Mesendoderm (in vitro differentiated cells): Measurements from ENCODE around the gene MAN1A2.

Experiments
- DNase-seq: peaks from one replicate; pipeline ENCODE4 v3.0.0; 2013
- H2AK5ac ChIP-seq: 2 replicates; pipeline ENCODE4 v1.6.1; 2013; ENCODE audit warnings: low read length, inconsistent platforms
- H2BK120ac ChIP-seq: 2 replicates; pipeline ENCODE4 v1.6.1; 2013; ENCODE audit warnings: low read depth, mild to moderate bottlenecking, low read length, moderate library complexity, mixed read lengths
- H2BK15ac ChIP-seq: replicated peaks from 2 replicates; pipeline ENCODE4 v1.6.1; 2013; ENCODE audit warnings: low read depth, mild to moderate bottlenecking, moderate library complexity
- H2BK5ac ChIP-seq: 2 replicates; pipeline ENCODE4 v1.6.1; 2013; ENCODE audit warnings: low read length, inconsistent platforms
- H3K18ac ChIP-seq: 2 replicates; pipeline ENCODE4 v1.6.1; 2013; ENCODE audit warnings: mild to moderate bottlenecking, low read length, mixed read lengths
- H3K23ac ChIP-seq: one replicate; pipeline ENCODE4 v1.6.1; 2013; ENCODE audit warnings: low read length
- H3K27ac ChIP-seq: 2 replicates; pipeline ENCODE4 v1.5.1; 2013; ENCODE audit warnings: low read depth, mild to moderate bottlenecking, inconsistent platforms, low read length, moderate library complexity
- H3K27me3 ChIP-seq: 2 replicates; pipeline ENCODE4 v1.6.1; 2013; ENCODE audit warnings: low read length, control low read depth, mild to moderate bottlenecking, inconsistent platforms; ENCODE audit not compliant: insufficient read depth, poor library complexity
- H3K36me3 ChIP-seq: 2 replicates; pipeline ENCODE4 v1.6.1; 2013; ENCODE audit warnings: low read length, inconsistent platforms; ENCODE audit not compliant: control insufficient read depth, insufficient read depth
- H3K4ac ChIP-seq: one replicate; pipeline ENCODE4 v1.6.1; 2013; ENCODE audit warnings: low read depth, mild to moderate bottlenecking, low read length, moderate library complexity
- H3K4me1 ChIP-seq: 2 replicates; pipeline ENCODE4 v1.6.1; 2013; ENCODE audit warnings: low read depth, low read length, inconsistent platforms; ENCODE audit not compliant: control insufficient read depth
- H3K4me2 ChIP-seq: 2 replicates; pipeline ENCODE4 v1.6.1; 2013; ENCODE audit warnings: low read length
- H3K4me3 ChIP-seq: 2 replicates; pipeline ENCODE4 v1.5.1; 2013; ENCODE audit warnings: mild to moderate bottlenecking, low read length
- H3K56ac ChIP-seq: one replicate; pipeline ENCODE4 v1.6.1; 2013; ENCODE audit warnings: low read length
- H3K79me1 ChIP-seq: 2 replicates; pipeline ENCODE4 v1.6.1; 2013; ENCODE audit warnings: low read length, inconsistent platforms
- H3K79me2 ChIP-seq: 2 replicates; pipeline ENCODE4 v1.6.1; 2013; ENCODE audit warnings: mild to moderate bottlenecking, low read length; ENCODE audit not compliant: control insufficient read depth, insufficient read depth
- H3K9ac ChIP-seq: 2 replicates; pipeline ENCODE4 v1.6.1; 2013; ENCODE audit warnings: low read length, inconsistent platforms
- H4K5ac ChIP-seq: one replicate; pipeline ENCODE4 v1.6.1; 2013; ENCODE audit warnings: low read length
- H4K8ac ChIP-seq: one replicate; pipeline ENCODE4 v1.6.1; 2013; ENCODE audit warnings: low read depth, mild to moderate bottlenecking, control low read depth, low read length, moderate library complexity
- WGBS: extraction: QIAGEN DNeasy Blood & Tissue Kit; methylation state at CpG from one replicate; pipeline ENCODE4 v1.1.7; 2013; ENCODE audit warnings: low lambda C conversion rate, missing lambda C conversion rate; ENCODE audit not compliant: insufficient coverage; ENCODE audit errors: extremely low coverage; 5-methylcytosine and 5-hydroxymethylcytosine counted together

Gene MAN1A2

GRCh38 chr1:117493906-117494305, 126.7 kb downstream of the MAN1A2 start:
- Histone ChIP-seq H3K18ac (no peak overlapping the region), H2BK120ac (no peak overlapping the region), H3K27ac (no peak overlapping the region), H3K9ac (no peak overlapping the region), H3K79me1 (no peaks in the 10 kb centered on the region), H3K4me3 (no peak overlapping the region), H2BK15ac (no peak overlapping the region), H3K79me2 (no peaks in the 10 kb centered on the region), H3K4ac (no peak overlapping the region), H4K5ac (no peak overlapping the region), H2BK5ac (no peak overlapping the region), H3K56ac (no peak overlapping the region), H3K27me3 (no peaks in the 10 kb centered on the region), H3K36me3 (no peaks in the 10 kb centered on the region), H3K4me2 (no peak overlapping the region), H2AK5ac (no peak overlapping the region), H3K4me1 (no peaks in the 10 kb centered on the region), H4K8ac (no peak overlapping the region), H3K23ac (no peak overlapping the region)
- no CpG with 5 or more reads among the region's 2 CpGs for WGBS
- DNase-seq = no peak

GRCh38 chr1:117495068-117495467, 127.8 kb downstream of the MAN1A2 start:
- Histone ChIP-seq H3K18ac (no peak overlapping the region), H3K27ac (no peak overlapping the region), H3K23ac (no peak overlapping the region), H3K4me1 (no peaks in the 10 kb centered on the region), H3K9ac (no peak overlapping the region), H3K4ac (no peak overlapping the region), H2BK5ac (no peak overlapping the region), H4K8ac (no peak overlapping the region), H3K4me2 (no peak overlapping the region), H3K79me2 (no peaks in the 10 kb centered on the region), H2BK15ac (no peak overlapping the region), H3K79me1 (no peaks in the 10 kb centered on the region), H3K27me3 (no peaks in the 10 kb centered on the region), H2BK120ac (no peak overlapping the region), H3K4me3 (no peak overlapping the region), H4K5ac (no peak overlapping the region), H2AK5ac (no peak overlapping the region), H3K56ac (no peak overlapping the region), H3K36me3 (no peaks in the 10 kb centered on the region)
- DNase-seq = no peak
- WGBS = no CpG with 5 or more reads among the region's 1 CpG

GRCh38 chr1:117499071-117499470, 131.8 kb downstream of the MAN1A2 start:
- H3K4me2 ChIP-seq = no peak overlapping the region
- H3K9ac ChIP-seq = no peak overlapping the region
- no peaks in the 10 kb centered on the region for H3K4me1 ChIP-seq
- H2AK5ac ChIP-seq = no peak overlapping the region
- no peak overlapping the region for H3K4me3 ChIP-seq
- no peak for DNase-seq
- no peak overlapping the region for H2BK5ac ChIP-seq
- no peaks in the 10 kb centered on the region for H3K36me3 ChIP-seq
- no peak overlapping the region for H4K8ac ChIP-seq
- H3K27me3 ChIP-seq = no peaks in the 10 kb centered on the region
- H2BK15ac ChIP-seq = no peak overlapping the region
- no CpG with 5 or more reads among the region's 2 CpGs for WGBS
- no peak overlapping the region for H3K18ac ChIP-seq
- H3K79me2 ChIP-seq = no peaks in the 10 kb centered on the region
- H3K27ac ChIP-seq = no peak overlapping the region
- H3K4ac ChIP-seq = no peak overlapping the region
- no peak overlapping the region for H3K23ac ChIP-seq
- H3K56ac ChIP-seq = no peak overlapping the region
- H3K79me1 ChIP-seq = no peaks in the 10 kb centered on the region
- no peak overlapping the region for H2BK120ac ChIP-seq
- H4K5ac ChIP-seq = no peak overlapping the region

- Histone ChIP-seq H3K18ac (no peak overlapping the region), H2AK5ac (no peak overlapping the region), H3K4me1 (no peaks in the 10 kb centered on the region), H3K56ac (no peak overlapping the region), H3K4me2 (no peak overlapping the region), H3K79me2 (no peaks in the 10 kb centered on the region), H4K5ac (no peak overlapping the region), H3K36me3 (no peaks in the 10 kb centered on the region), H3K23ac (no peak overlapping the region), H2BK5ac (no peak overlapping the region), H3K4me3 (no peak overlapping the region), H3K4ac (no peak overlapping the region), H2BK120ac (no peak overlapping the region), H3K27me3 (no peaks in the 10 kb centered on the region), H2BK15ac (no peak overlapping the region), H3K9ac (no peak overlapping the region), H4K8ac (no peak overlapping the region), H3K79me1 (no peaks in the 10 kb centered on the region), H3K27ac (no peak overlapping the region)
- WGBS = no CpG with 5 or more reads among the region's 1 CpG
- DNase-seq = no peak
These were observed 133.3 kb downstream of the MAN1A2 start for GRCh38 chr1:117500584-117500983.

GRCh38 chr1:117501281-117501680, 134.0 kb downstream of the MAN1A2 start:
- no peak overlapping the region for H3K18ac ChIP-seq

GRCh38 chr1:117511273-117511672, 144.0 kb downstream of the MAN1A2 start:
- Histone ChIP-seq H3K9ac (no peak overlapping the region), H3K4ac (no peak overlapping the region), H4K8ac (no peak overlapping the region), H3K18ac (no peak overlapping the region), H3K4me1 (no peaks in the 10 kb centered on the region), H2AK5ac (no peak overlapping the region), H3K27ac (no peak overlapping the region), H2BK120ac (no peak overlapping the region), H2BK15ac (no peak overlapping the region), H3K79me1 (no peaks in the 10 kb centered on the region), H3K4me3 (no peak overlapping the region), H2BK5ac (no peak overlapping the region), H4K5ac (no peak overlapping the region), H3K56ac (no peak overlapping the region), H3K79me2 (no peaks in the 10 kb centered on the region), H3K36me3 (no peaks in the 10 kb centered on the region), H3K27me3 (no peaks in the 10 kb centered on the region), H3K4me2 (no peak overlapping the region), H3K23ac (no peak overlapping the region)
- DNase-seq = no peak
- no CpG with 5 or more reads among the region's 3 CpGs for WGBS

More at GRCh38 chr1:117501281-117501680, 134.0 kb downstream of the MAN1A2 start:
- Histone ChIP-seq H4K5ac (no peak overlapping the region), H3K36me3 (no peaks in the 10 kb centered on the region), H2AK5ac (no peak overlapping the region), H2BK5ac (no peak overlapping the region), H3K4me1 (no peaks in the 10 kb centered on the region), H2BK120ac (no peak overlapping the region), H3K4me2 (no peak overlapping the region), H3K9ac (no peak overlapping the region), H2BK15ac (no peak overlapping the region), H3K4ac (no peak overlapping the region), H3K56ac (no peak overlapping the region), H3K27ac (no peak overlapping the region), H3K79me2 (no peaks in the 10 kb centered on the region), H3K79me1 (no peaks in the 10 kb centered on the region), H3K23ac (no peak overlapping the region), H4K8ac (no peak overlapping the region), H3K4me3 (no peak overlapping the region), H3K27me3 (no peaks in the 10 kb centered on the region)
- DNase-seq = no peak
- no CpG with 5 or more reads among the region's 3 CpGs for WGBS
